Upper lobe of left lung (tissue), 4 donors: ENCODE measurements around the gene TPM4.

Experiments used
- EP300 ChIP-seq, 4 donors: sonication (generic); formaldehyde crosslinking; IDR thresholded peaks; one replicate each; pipeline ENCODE4 v1.5.1; 2017; ENCODE audit warnings: antibody characterized with exemption in 4 of 4, control low read depth in 2 of 4
- POLR2AphosphoS5 ChIP-seq, 2 donors: sonication (generic); formaldehyde crosslinking; IDR thresholded peaks; one replicate each; pipeline ENCODE4 v1.5.1; 2017; ENCODE audit warnings: antibody characterized with exemption in 2 of 2
- TF ChIP-seq, protein P1 (sequence below), 6 experiments: fragments of 450-650 bp in 4 of 6; fragments of 200-600 bp in 2 of 6; sonication (generic) in 2 of 6; IDR thresholded peaks; one replicate each; pipeline ENCODE4 v1.5.1; 2016 to 2019; ENCODE audit warnings: antibody characterized with exemption in 6 of 6

DNA sequence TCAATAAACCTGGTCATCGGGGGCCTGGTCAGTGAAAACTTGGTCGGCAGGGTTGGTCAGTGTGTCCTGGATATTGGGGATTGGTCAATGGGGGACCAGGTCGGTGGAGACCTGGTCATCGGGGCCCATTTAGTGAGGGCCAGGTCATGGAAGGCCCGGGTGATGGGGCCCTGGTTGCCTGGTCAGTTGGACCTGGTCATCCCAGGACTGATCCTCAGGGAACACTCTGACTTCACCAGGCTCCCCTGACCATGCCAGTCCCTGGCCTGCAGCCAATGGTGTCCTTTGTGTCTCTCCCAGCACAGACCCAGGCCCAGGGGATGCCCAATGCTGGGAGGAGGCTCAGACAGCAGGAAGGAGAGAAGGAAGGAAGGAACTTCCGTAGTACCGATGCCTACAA is 42.1 kb upstream of the TPM4 start:
- TF ChIP-seq, protein P1, sequence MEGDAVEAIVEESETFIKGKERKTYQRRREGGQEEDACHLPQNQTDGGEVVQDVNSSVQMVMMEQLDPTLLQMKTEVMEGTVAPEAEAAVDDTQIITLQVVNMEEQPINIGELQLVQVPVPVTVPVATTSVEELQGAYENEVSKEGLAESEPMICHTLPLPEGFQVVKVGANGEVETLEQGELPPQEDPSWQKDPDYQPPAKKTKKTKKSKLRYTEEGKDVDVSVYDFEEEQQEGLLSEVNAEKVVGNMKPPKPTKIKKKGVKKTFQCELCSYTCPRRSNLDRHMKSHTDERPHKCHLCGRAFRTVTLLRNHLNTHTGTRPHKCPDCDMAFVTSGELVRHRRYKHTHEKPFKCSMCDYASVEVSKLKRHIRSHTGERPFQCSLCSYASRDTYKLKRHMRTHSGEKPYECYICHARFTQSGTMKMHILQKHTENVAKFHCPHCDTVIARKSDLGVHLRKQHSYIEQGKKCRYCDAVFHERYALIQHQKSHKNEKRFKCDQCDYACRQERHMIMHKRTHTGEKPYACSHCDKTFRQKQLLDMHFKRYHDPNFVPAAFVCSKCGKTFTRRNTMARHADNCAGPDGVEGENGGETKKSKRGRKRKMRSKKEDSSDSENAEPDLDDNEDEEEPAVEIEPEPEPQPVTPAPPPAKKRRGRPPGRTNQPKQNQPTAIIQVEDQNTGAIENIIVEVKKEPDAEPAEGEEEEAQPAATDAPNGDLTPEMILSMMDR (IDR thresholded peaks at IDR 0.05) = no peak
- TF ChIP-seq POLR2AphosphoS5 (IDR thresholded peaks at IDR 0.05) (no peak), EP300 (IDR thresholded peaks at IDR 0.05) (no peak)
